ENCODE results near the gene NRSN1. TPM values are rescaled to one million over a fixed set of nuclear protein-coding genes. Genes with fewer than 3 reads are reported as not detected.

Gene NRSN1
- total and polyA plus RNA-seq, 2 of the 13 experiments (the other 11 are each of a cell fraction or from before 2014, with no cell fraction given) = not detected

DNA sequence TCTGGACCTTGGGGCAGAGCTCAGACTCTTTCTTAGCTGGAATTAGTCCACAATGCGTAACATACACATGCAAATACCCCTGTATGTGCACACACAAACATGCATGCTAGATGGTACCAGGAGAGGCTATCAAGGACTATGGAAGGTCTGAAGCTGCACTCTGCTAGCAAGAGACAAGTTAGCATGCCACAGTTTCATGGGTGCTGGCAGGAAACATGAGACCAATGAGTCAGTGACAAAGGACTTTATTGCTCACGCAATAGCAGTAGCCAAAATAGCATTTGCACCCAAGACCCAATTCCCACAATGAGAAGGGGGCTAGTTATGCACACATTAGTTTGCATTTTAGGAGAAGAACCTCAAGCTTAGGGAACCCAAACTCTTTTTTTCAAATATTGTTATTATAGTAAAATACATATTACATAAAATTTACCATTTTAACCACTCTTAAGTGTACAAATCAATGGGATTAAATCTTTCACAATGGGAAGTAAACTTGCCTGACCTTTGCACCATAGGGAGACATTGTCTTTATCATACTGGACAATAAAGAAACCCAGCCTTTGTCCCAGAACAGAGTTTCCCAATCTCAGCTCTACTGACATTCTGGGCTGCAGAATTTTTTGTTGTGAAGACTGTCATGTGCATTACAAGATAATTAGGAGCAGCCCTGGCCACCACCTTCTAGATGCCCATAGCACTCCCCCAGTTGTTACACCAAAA lies 69.1 kb downstream of the NRSN1 start (continued):
- TF ChIP-seq ZNF891 (CRISPR knock-in tag; IDR thresholded peaks at IDR 0.05) = no peak
- TF ChIP-seq, protein P1, sequence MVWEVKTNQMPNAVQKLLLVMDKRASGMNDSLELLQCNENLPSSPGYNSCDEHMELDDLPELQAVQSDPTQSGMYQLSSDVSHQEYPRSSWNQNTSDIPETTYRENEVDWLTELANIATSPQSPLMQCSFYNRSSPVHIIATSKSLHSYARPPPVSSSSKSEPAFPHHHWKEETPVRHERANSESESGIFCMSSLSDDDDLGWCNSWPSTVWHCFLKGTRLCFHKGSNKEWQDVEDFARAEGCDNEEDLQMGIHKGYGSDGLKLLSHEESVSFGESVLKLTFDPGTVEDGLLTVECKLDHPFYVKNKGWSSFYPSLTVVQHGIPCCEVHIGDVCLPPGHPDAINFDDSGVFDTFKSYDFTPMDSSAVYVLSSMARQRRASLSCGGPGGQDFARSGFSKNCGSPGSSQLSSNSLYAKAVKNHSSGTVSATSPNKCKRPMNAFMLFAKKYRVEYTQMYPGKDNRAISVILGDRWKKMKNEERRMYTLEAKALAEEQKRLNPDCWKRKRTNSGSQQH (CRISPR knock-in tag; IDR thresholded peaks at IDR 0.05; ENCODE audit: low read depth) = no peak
- no peak for TF ChIP-seq RARG (CRISPR knock-in tag; IDR thresholded peaks at IDR 0.05; ENCODE audit: low read depth)
- TF ChIP-seq SIN3B (IDR thresholded peaks at IDR 0.05; ENCODE audit: low read length) = no peak
- TF ChIP-seq JUN (CRISPR knock-in tag; IDR thresholded peaks at IDR 0.05) = no peak
- TF ChIP-seq SRY (CRISPR knock-in tag; IDR thresholded peaks at IDR 0.05) = no peak
- TF ChIP-seq MAFG (CRISPR knock-in tag; IDR thresholded peaks at IDR 0.05) = no peak
- no peak for TF ChIP-seq LCORL (IDR thresholded peaks at IDR 0.05)
- TF ChIP-seq LCORL (CRISPR knock-in tag; IDR thresholded peaks at IDR 0.05) = 0 out of 2 replicates have a peak, but pooled peaks have one; percentile 21
- no peak for TF ChIP-seq SMARCC2 (IDR thresholded peaks at IDR 0.05)
- no peak for TF ChIP-seq HMGA1 (CRISPR knock-in tag; conservative IDR thresholded peaks at IDR 0.05)
- TF ChIP-seq FOXJ3 (CRISPR knock-in tag; IDR thresholded peaks at IDR 0.05; ENCODE audit: borderline replicate concordance) = peak; percentile 39; the same call in 1 of the 2 replicates
- TF ChIP-seq POGZ (CRISPR knock-in tag; IDR thresholded peaks at IDR 0.05) = 0 out of 2 replicates have a peak, but pooled peaks have one; percentile 25
- TF ChIP-seq TMF1 (CRISPR knock-in tag; IDR thresholded peaks at IDR 0.05; ENCODE audit: low read depth) = no peak
- TF ChIP-seq ZNF703 (CRISPR knock-in tag; IDR thresholded peaks at IDR 0.05; ENCODE audit: borderline replicate concordance) = no peak
- TF ChIP-seq, protein P2, sequence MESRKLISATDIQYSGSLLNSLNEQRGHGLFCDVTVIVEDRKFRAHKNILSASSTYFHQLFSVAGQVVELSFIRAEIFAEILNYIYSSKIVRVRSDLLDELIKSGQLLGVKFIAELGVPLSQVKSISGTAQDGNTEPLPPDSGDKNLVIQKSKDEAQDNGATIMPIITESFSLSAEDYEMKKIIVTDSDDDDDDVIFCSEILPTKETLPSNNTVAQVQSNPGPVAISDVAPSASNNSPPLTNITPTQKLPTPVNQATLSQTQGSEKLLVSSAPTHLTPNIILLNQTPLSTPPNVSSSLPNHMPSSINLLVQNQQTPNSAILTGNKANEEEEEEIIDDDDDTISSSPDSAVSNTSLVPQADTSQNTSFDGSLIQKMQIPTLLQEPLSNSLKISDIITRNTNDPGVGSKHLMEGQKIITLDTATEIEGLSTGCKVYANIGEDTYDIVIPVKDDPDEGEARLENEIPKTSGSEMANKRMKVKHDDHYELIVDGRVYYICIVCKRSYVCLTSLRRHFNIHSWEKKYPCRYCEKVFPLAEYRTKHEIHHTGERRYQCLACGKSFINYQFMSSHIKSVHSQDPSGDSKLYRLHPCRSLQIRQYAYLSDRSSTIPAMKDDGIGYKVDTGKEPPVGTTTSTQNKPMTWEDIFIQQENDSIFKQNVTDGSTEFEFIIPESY (CRISPR knock-in tag; IDR thresholded peaks at IDR 0.05) = no peak
- no peak for TF ChIP-seq ZBTB7A (CRISPR knock-in tag; IDR thresholded peaks at IDR 0.05)
- TF ChIP-seq FOXO1 (CRISPR knock-in tag; IDR thresholded peaks at IDR 0.05) = 0 out of 2 replicates have a peak, but pooled peaks have one; percentile 17
- no peak for TF ChIP-seq ZFP41 (CRISPR knock-in tag; IDR thresholded peaks at IDR 0.05; ENCODE audit: borderline replicate concordance)
- no peak for TF ChIP-seq POLR2AphosphoS5 (IDR thresholded peaks at IDR 0.05; ENCODE audit: low read depth, low read length)
- TF ChIP-seq SOX5 (CRISPR knock-in tag; IDR thresholded peaks at IDR 0.05; ENCODE audit: borderline replicate concordance) = peak; percentile 98
- TF ChIP-seq SKI (IDR thresholded peaks at IDR 0.05; ENCODE audit: partially characterized antibody) = no peak
- TF ChIP-seq GTF2F1 (IDR thresholded peaks at IDR 0.05; ENCODE audit: low read length) = no peak
- no peak for TF ChIP-seq RFXANK (CRISPR knock-in tag; IDR thresholded peaks at IDR 0.05)
- no peak for TF ChIP-seq ZKSCAN8 (CRISPR knock-in tag; IDR thresholded peaks at IDR 0.05; ENCODE audit: borderline replicate concordance)
- no peak for TF ChIP-seq ZNF644 (CRISPR knock-in tag; IDR thresholded peaks at IDR 0.05; ENCODE audit: low read depth)
- no peak for TF ChIP-seq ZNF468 (CRISPR knock-in tag; IDR thresholded peaks at IDR 0.05)
- TF ChIP-seq, protein P3, sequence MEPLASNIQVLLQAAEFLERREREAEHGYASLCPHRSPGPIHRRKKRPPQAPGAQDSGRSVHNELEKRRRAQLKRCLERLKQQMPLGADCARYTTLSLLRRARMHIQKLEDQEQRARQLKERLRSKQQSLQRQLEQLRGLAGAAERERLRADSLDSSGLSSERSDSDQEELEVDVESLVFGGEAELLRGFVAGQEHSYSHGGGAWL (CRISPR knock-in tag; IDR thresholded peaks at IDR 0.05) = no peak
- TF ChIP-seq NONO (IDR thresholded peaks at IDR 0.05) = no peak
- 0 out of 2 replicates have a peak, but pooled peaks have one; percentile 25 for TF ChIP-seq NONO (CRISPR knock-in tag; conservative IDR thresholded peaks at IDR 0.05)
